Stimulated activated CD8-positive, alpha-beta memory T cell treated with anti-CD3 and anti-CD28 coated beads, Interleukin-15, amount 100 ng/mL, for 24 hours (primary cell): ENCODE measurements around the gene EXOC6B.
"Not testable (repeated sequence)": the region's sequence is repeated elsewhere in the genome, so short reads cannot be mapped to it uniquely, and the experiment has no call there.

Source experiments
- DNase-seq: peaks from one replicate; pipeline ENCODE4 v3.0.0-alpha.2; 2020; ENCODE audit warnings: low read depth

The EXOC6B gene

GRCh38 chr2:72604468-72604867 is 221.4 kb downstream of the EXOC6B start:
- DNase-seq: no peak

- no peak for DNase-seq
Observed at GRCh38 chr2:72603481-72603880, 222.4 kb downstream of the EXOC6B start.

GRCh38 chr2:72602711-72603110 is 223.1 kb downstream of the EXOC6B start:
- no peak for DNase-seq

DNA sequence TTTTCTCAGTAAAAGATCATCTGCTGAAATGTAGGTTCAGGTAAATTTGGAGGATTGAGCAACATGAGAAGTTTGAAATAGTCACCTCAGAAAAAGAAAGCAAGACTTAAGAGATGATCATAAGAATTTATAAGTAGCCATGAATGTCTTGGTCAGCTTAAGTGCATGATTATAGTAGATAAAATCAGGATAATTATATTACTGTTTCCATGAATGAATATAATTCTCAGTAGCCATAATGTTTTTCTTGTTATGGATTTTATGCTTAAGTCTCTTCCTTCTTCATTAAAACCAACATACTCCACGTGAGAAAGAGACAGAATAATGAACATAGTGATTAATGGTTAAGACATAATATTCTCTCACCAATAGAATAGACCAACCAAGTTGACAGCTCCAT is 223.7 kb downstream of the EXOC6B start:
- no peak for DNase-seq

DNA sequence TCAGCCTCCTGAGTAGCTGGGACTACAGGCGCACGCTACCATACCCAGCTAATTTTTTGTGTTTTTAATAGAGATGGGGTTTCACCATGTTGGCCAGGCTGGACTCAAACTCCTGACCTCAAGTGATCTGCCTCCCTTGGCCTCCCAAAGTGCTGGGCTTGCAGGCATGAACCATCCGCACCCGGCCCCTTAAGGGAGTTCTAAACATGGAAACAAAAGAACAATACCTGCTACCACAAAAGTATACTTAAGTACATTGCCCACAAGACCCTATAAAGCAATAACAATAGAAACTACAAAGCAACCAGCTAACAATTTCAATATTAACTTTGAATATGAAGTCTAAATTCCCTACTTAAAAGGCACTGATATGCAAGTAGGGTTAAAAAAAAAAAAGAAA is 242.0 kb downstream of the EXOC6B start:
- not testable (repeated sequence) for DNase-seq

DNA sequence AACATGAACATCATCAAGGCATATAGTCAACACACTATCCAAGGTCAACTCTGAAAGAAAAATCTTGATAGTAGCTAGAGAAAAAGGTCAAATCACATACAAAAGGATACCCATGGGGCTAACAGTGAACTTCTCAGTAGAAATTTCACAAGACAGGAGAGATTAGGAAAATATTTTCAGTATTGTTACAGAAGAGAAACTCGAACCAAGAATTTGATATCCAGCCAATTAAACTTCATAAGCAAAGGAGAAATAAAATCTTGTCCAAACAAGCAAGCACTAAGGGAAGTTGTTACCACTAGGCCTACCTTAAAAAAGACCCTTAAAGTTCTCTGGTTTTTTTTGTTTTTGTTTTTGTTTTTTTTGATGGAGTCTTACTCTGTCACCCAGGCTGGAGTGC is 242.5 kb downstream of the EXOC6B start:
- no peak for DNase-seq

- no peak for DNase-seq
Observed at GRCh38 chr2:72581560-72582181, 244.2 kb downstream of the EXOC6B start.

DNA sequence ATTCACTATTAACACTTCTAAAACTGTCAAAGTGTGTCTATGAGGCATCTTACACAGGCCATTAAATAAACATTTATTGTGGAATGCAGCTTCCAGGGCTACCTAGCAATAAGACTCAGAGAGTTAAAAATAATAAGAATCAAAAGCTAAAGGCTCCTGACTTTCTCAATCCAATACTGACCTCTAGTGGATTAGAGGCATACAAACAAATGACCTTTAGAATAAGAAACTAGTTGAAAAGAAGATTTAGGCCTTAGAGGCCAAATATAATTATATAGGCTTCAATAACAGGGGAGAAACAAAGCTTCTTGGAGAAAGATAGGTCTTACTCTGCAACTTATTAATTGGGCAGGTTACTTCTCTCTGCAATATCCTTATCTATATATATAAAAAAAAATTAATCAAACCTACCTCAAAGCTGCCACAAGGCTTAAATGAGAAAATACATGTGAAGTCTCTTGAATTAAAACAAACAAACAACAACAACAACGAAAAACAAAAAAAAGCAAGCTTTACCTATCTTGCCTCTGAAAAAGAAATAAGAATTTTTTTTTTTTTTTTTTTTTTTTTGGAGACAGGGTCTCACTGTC is 246.1 kb downstream of the EXOC6B start:
- DNase-seq: no peak

DNA sequence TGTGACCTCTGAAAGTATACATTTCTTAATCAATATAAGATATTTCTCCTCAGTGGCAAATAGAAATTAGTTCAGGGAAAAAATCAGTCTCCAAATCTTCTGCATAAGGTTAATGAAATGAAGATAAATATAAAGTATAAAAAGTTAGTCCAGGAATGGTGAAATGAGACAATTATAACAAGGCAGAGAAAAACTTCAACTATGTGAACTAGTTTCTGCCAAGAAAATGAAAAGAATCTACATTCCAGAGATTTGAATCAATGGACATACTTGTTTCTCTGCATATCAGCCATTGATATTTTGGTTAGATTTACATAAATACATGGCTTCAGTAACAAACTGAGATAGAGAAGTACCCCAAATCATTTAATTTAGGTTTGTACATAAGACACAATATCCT is 249.0 kb downstream of the EXOC6B start:
- DNase-seq: no peak

- no peak for DNase-seq
Observed at GRCh38 chr2:72576459-72576858, 249.4 kb downstream of the EXOC6B start.

- no peak for DNase-seq
Observed at GRCh38 chr2:72574886-72575285, 250.9 kb downstream of the EXOC6B start.

GRCh38 chr2:72573232-72573631 is 252.6 kb downstream of the EXOC6B start:
- DNase-seq: no peak

DNA sequence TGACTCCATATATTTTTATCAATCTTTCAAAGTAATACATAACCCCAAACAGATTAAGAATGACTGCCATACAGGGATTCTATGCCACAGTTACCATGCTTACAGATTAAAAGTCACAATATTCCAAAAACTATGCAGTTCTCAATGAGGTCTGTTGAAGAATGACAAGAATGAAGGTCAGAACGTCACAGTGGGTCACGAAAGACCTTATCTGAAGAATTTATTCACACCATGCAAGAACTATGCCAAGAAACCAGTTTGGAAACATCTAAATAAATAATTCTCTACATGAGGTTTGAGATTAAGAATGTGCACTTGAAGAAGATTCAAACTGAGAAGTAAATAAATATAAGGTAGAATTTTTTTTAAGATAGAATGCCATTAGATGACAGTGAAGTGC is 253.3 kb downstream of the EXOC6B start:
- no peak for DNase-seq

DNA sequence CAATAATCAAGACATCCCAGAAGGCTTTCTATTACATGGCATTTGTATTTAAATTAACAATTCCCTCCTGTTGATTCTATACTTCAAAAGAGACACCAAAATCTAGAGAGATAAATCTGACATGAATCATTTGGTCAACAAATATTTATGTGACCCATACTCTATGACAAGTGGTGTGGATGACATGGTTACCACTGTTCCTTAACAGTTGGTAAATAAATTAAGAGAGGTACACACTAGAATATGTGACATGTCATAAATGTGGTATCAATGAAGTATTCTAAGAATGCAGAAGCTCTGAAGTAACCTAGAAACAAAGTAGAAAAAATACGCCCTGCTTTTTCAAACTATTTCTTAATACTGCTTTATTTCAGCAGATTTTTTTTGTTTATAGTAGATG is 255.4 kb downstream of the EXOC6B start:
- no peak for DNase-seq

DNA sequence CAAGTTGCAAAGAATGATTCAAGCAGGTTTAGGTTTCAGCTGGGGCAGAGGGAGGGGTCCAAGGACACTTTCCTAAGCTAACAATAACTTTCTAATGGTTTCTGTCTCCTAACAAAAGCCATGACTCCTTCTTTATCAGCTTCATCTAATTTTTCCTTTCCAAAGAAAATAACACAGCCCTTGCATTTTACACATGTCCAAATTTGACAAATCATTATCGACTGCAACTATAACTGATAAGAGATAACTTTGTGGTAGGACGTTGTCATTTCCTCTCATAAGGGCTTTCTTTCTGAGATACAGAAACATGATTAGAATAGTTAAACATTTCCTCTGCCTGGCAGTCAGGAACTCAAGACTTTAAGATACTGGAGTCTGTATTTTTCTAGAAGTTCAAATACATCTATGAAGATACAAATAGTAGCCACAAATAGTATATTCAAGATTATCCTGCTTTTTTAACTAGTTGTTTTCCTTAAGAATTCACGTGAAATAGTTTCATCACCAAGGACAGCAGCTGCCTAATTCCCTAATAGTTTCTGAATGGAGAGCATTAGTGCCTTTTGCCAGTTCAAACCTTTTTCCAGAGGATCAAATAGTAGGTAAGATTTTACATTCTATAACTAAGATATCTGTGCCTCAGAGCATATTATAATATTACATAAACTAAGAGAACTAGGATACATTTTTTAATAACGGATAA is 263.2 kb downstream of the EXOC6B start:
- no peak for DNase-seq

DNA sequence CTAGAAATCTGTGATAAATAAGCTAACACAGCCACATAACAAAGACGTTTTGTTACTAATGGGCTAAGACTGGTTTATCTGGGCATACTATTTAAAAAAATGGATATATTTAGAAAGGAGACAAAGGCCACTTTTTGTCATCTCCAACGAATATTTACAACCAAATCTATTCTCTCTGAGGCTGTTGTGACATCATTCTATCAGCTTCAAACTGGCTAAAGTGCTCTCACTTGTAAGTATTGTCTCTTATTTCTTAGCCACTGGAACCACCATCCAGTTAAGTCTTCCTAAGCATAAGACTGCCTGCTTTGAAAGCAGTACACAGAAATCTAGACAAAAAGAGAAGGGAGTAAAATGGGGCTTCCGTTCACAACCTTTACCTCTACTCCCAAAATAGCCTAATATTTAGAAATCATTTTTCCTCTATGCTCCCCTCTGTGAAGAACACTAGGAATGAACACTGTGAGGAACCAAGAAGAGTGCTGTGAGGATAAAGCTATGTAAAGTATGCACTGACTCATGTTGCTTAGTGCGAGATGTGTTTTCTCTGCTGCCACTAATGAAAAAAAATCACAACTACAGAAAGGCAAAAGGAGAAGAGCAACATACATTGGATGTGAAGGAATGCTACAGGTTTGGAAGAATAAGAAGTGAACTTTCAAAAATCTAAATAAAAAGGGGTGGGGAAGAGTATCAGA is 264.1 kb downstream of the EXOC6B start:
- DNase-seq: no peak

- no peak for DNase-seq
Observed at GRCh38 chr2:72555943-72556342, 269.9 kb downstream of the EXOC6B start.

DNA sequence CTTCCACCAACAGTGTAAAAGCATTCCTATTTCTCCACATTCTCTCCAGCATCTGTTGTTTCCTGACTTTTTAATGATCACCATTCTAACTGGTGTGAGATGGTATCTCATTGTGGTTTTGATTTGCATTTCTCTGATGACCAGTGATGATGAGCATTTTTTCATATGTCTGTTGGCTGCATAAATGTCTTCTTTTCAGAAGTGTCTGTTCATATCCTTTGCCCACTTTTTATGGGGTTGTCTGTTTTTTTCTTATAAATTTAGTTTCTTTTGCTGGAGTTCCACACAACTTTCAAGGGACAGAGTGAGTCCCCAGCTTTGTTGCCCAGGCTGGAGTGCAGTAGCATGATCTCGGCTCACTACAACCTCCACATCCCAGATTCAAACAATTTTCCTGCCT is 270.5 kb downstream of the EXOC6B start:
- not testable (repeated sequence) for DNase-seq

- DNase-seq: not testable (repeated sequence)
Observed at GRCh38 chr2:72554910-72555309, 270.9 kb downstream of the EXOC6B start.

DNA sequence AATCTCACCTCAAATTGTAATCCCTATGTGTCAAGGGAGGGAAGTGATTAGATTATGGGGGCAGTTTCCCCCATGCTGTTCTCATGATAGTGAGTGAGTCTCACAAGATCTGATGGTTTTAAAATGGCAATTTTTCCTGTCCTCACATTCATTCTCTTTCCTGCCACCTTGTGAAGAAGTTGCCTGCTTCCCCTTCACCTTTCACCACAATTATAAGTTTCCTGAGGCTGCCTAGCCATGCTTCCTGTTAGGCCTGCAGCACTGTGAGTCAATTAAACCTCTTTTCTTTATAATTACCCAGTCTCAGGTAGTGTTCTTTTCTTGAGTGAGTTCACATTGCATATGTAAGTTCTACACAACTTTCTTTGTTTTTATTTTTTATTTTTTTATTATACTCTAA is 271.5 kb downstream of the EXOC6B start:
- DNase-seq: no peak

GRCh38 chr2:72548081-72548764 is 277.6 kb downstream of the EXOC6B start:
- DNase-seq: no peak

DNA sequence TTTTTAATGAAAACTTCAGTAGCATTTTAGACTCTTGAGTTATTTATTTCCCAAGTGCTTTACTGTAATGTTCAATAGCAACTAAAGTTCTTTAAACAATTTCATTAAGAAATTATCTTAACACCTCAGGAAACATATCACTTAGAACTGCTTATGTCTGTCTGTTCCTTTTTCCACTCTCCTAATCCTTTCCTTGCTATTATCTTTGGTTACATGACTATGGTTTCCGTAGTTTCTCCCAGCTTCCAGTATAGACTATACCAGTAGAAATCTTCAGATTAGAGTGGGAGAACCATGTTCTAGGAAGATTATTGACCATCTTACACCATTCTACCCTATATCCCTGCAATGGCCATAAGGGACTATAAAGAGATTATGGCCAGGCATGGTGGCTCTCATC is 280.0 kb downstream of the EXOC6B start:
- no peak for DNase-seq
